MM.1S (cell line): ENCODE data around the gene TSPAN5.

Experiments
- EZH2 ChIP-seq: fragments of 300-600 bp; sonication (generic); optimal IDR thresholded peaks from 2 replicates; pipeline ENCODE3; 2017; ENCODE audit warnings: low read depth, mild to moderate bottlenecking, antibody characterized with exemption, low read length, mixed read lengths
- EZH2phosphoT487 ChIP-seq: fragments of 300-600 bp; sonication (generic); IDR thresholded peaks from 2 replicates; pipeline ENCODE4 v1.6.1; 2018; ENCODE audit warnings: antibody characterized with exemption, low read length
- TF ChIP-seq, protein P1 (sequence below): fragments of 300-600 bp; sonication (generic); IDR thresholded peaks from 2 replicates; pipeline ENCODE4 v1.5.1; 2016; ENCODE audit warnings: antibody characterized with exemption, low read length, mixed read lengths

- no peak for TF ChIP-seq EZH2phosphoT487
- TF ChIP-seq, protein P1, sequence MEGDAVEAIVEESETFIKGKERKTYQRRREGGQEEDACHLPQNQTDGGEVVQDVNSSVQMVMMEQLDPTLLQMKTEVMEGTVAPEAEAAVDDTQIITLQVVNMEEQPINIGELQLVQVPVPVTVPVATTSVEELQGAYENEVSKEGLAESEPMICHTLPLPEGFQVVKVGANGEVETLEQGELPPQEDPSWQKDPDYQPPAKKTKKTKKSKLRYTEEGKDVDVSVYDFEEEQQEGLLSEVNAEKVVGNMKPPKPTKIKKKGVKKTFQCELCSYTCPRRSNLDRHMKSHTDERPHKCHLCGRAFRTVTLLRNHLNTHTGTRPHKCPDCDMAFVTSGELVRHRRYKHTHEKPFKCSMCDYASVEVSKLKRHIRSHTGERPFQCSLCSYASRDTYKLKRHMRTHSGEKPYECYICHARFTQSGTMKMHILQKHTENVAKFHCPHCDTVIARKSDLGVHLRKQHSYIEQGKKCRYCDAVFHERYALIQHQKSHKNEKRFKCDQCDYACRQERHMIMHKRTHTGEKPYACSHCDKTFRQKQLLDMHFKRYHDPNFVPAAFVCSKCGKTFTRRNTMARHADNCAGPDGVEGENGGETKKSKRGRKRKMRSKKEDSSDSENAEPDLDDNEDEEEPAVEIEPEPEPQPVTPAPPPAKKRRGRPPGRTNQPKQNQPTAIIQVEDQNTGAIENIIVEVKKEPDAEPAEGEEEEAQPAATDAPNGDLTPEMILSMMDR: no peak
- no peak for TF ChIP-seq EZH2
Measured at GRCh38 chr4:98656886-98657285, 1.5 kb downstream of the TSPAN5 start.
